DMS 273 (cell line): ENCODE data around the gene MYT1.

Source experiments
- DNase-seq: peaks from one replicate; lab custom pipeline; 2025; ENCODE audit not compliant: unreplicated experiment; lab: John Stamatoyannopoulos, UW

Gene MYT1

DNA sequence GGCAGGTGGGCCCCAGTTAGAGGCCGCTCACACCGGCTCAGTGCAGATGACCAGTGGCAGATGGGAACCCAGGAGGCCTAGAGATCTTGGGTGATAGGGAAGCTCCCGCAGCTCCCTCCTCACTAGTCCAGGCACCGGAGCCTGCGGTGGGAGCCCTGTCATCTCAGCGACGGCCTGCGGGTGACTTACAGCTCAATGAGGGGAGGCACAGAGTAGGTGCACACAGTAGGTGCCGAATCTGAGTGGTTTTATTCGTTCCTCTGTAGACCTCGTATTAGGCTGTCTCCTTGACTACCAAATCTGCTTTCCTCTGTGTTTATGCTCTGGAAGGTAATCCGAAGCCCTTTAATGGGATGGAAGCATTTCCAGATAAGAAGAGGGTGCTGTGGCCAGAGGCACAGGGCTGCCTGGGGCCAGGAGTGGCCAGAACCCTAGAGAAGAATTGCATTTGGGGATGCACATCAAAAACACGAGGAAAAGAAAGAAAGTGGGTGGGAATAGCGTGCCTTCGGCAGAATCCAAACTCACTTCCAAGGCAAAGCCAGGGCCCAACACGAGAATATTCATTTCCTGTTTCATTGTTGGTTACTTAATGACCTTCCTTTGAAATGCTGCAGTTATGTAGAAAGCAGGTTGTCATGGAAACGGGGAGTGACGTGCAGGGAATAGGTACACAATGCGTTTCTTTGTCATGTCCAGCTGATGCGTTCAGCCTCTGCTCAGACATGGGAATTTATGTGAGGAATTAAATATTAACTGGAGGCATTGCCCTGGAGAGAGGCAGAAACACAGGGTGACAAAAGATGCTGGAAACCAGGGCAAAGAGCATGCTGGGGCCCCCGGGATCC, 24.7 kb downstream of the MYT1 start:
- DNase-seq = peak; percentile 31

DNA sequence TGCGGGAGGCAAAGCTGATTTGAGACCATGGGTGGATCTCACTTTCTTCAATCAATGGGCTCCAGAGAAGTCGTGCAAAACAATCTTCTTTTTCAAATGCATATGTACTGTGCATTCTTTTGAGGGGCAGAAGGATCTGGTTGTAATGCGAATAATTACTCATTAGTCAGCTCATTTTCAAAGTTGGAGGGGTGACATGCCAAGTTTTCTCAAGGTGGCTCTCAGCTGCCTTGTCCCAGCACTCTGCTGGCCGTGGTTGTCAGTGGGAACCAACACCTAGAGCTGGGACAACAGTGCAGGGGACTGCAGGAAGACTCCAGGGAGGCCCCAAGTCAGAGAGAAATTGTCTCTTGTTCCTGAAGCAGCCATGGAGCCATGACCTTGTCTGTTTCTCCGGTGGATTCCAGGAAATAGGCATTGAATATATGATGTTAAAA, 25.3 kb downstream of the MYT1 start:
- no peak for DNase-seq

DNA sequence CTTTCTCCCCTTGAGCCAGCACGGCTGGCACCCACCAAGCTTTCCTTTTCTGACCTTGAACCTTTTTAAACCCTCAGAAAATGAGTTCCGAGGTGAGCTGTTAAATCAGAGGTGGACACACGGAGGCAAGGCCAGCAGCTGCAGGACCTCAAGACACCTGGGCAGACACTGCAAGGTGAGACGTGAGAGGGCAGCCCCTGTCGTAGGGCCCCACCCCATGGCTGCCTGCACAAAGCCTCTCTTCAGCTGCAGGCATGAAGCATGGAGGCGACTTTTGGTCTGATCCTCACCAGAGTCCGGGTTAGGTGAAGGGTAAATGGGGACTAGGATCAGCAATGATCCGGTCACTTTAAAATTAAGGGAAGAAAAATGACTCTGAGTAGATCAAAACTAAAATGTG, 25.7 kb downstream of the MYT1 start:
- no peak for DNase-seq

DNA sequence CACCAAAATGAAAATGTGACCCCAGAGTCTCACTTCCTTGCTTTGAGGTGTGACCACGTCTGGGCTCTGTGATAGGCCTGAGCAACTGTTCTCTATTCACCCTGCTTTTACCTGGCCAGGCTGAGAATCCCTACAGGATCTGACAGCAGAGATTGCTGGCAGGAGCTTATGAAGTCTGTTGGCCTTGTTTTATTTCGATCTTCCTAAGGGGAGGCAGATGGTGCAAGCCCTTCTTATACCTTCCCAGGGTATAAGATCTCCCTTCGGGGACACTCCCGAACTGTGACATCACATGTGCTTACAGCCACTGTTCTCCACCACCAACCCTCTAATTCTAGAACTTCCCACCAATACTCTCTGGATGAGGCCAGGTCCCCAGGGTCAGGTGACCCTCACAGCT, 26.8 kb downstream of the MYT1 start:
- DNase-seq = no peak

DNA sequence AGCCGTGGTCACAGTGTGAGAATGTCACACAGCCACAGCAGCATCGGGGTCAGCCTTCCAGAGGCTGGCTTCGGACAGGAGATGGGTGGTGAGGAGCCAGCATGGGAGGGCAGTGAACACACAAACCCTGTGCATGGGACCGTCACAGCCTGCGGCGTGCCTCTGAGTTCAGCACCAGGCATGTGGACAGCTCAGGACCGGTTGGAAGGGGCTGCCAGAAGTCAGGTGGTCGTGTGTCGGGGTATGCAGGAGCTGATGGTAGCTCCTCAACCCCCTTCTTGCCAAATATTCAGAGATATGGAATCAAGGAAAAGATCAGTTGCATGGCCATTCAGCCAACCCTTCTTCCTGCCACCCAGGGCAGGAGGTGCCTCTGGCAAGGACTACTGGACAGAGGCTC, 28.2 kb downstream of the MYT1 start:
- DNase-seq = no peak

DNA sequence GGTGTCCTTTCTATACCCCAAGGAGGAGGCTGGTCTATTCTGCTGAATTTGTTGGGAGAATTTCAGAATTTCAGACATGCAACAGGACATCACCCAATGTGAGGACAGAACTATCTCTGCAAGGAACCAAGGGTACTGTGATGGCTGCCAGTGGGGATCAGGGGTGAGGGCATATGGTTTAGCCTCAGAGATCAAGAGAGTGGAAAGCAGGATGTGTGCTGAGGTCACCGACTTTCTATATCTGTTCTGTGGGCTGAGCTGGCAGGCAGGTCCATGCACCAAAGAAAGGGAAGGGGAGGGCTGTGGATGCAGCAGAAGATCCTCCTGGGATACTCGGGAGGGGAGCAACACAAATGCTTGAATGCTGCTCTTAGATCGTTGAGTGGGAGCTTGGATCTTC, 28.8 kb downstream of the MYT1 start:
- no peak for DNase-seq

DNA sequence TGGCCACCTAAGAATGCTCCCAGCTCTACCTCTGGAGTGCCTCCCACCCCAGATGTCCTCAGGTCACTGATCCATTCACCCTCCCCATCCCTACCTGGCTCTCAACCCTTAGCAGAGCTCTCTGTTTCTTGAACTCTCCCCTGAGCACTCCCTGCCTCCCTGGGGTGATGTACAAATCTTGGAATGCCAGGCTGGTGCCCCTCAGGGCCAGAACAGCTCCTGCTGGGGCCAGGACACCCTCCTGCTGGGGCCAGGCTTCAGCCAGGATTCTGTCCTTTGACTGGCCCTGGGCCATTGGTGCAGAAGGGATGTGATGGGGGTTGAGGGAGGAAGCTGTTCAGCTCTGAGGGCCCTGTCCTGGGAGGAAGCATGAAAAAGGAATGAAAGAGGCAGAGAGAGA, 30.0 kb downstream of the MYT1 start:
- no peak for DNase-seq

DNA sequence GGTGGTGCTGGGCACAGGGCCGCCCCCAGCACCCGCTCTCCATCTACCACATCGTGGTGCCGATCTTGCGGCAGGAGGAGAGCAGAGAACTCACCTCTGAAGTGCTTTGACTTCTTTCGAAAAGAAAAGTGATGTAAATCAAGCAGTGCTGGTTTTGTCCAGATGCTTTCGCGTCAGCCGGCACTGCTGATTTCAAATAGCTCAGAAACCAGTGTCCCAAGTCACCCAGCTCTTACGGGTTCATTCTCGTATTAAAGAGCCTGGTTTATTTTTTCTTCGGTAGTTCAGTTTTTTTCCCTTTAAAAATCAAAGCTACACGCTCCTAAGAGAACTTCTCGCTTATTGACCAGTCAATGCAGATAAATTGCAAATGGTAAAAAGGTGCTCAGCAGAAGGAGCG, 32.1 kb downstream of the MYT1 start:
- no peak for DNase-seq

DNA sequence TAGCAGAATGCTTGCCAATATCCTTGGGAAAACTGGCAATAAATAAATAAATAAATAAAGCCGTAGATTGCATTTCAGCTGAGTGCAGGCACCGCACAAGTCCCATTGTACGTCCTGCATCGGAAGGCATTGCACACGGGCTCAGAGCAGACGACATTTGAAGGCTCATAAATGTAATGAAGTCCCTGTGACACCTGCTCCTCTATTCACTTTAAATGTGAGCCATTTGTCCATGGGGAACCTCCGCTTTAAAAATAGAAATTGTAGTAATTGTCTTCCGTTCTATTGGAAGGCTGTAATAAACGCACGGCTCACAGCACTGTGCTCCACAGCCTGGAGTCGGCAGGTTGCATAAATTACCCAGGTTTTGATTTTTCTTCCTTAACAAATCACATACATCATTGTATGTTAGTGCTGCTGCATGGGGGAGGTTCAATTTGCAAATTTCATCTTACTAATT, 32.6 kb downstream of the MYT1 start:
- no peak for DNase-seq

DNA sequence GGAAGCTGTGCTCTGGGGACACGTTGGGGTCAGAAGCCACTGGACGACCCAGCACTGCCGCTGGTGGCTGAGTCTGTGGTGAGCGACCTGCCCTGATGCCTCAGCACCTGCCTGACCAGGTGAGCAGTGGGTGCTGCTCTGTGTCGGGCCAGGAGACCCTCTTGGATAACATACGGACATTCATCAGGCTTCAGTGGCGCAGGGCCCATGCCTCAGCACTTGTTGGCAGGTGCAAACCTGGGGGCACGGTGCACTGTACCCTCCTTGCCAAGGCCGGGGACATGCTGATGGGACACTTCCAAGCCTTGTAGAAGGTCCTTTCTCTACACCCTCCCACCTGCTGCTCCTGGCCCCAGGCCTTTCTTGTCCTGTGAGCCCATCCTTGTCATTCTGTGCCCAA, 34.1 kb downstream of the MYT1 start:
- no peak for DNase-seq

DNA sequence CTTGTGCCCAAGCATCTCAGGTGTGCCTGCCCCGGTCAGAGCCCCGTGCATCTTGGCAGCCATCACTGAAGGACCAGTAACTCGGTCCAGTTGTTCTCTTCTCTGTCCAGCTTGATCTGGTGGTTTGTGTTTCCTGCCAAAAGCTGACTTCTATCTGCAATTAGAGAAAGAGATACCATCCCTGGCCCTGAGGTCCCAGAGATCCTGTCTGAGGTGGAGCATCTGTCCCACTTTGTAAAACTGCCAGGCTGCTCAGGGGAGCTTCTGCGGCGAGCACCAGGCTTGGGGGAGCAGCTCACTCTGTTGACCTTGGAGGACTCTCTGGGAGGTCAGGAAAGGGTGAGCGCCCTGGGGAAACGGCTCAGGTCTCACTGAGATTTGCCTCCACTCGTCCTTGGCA, 35.1 kb downstream of the MYT1 start:
- no peak for DNase-seq

DNA sequence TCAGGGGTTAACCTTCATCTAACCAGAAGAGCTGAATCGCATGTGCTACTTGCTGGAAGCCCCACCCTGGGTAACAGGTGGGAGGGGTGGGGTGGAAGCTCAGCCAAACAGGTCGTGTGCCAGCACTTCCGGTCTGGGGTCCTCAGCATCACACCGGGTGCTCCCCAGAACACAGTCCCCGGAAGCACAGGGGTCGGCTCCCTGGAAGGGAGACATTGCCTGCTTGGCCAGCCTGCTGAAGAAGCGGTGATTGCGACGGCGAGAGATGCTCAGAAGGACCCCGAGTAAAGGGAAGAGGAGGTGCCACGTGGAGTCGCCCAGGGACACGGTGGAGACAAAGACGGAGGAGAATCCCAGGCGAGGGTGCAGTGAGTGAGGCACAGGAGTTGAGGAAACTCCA, 36.5 kb downstream of the MYT1 start:
- DNase-seq = no peak

DNA sequence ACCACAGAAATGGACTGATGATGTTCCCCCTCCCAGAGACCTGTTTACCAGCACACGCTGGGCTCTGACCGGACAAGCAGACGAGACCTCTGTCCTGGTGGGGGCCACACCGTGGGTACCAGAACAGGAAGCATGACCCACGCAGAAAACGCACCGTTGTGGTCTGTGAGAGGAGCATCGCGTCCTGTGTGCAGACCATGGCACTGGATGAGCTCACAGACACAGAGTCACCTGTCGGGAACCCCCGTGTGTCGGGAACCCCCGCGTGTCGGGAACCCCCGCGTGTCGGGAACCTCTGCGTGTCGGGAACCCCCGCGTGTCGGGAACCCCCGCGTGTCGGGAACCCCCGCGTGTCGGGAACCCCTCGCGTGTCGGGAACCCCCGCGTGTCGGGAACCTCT, 37.4 kb downstream of the MYT1 start:
- no peak for DNase-seq

DNA sequence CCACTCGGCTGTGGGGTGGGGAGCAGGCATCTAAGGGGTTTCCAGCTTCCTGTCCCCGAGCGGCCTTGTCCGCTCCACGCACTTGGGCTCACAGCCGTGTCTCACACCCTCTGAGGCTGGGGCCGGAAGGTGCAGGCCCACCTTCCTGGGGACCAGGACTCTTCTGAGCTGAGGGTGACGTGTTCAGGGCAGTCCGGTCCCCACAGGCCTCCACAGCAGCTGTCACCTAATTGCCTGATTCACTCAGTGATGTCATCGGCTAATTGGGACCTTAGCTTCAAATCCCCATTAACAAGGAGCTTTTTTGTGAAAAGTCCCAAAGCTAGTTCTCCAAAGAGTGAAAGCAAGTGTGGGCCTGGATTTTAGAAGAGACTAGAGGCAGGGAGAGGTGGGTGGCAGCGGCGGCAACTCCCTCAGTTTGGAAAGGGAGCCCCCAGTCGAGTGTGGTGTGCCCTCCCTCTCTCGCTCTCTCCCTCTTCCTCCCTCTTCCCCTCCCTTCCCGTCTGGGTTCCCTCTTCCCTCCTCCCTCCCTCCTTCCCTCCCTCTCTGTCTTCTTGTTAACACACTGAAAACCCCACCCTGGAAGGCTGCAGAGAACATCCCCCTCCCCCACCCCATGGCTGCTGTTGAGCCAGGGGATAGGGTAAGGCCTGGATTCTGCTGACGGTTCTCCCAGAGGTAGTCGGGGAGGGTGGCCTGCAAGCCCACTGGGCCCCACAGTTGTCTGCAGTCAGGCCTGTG, 39.0 kb downstream of the MYT1 start:
- DNase-seq = peak; percentile 38

DNA sequence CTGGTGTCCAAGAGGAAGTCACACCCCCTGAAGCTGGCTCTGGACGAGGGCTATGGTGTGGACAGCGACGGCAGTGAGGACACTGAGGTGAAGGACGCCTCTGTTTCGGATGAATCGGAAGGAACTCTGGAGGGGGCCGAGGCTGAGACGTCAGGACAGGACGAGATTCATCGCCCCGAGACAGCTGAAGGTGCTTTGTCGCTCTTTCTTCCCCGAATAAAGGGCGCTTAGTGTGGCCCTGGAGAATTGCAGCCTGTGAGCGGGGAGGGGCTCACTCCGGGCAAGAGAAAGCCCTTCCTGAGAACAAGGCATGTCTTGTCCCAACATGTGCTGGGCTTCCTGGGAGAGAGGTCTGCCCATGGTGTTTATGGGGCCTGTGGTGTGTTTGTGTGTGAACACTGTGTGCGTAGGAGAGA, 41.4 kb downstream of the MYT1 start:
- DNase-seq = no peak

DNA sequence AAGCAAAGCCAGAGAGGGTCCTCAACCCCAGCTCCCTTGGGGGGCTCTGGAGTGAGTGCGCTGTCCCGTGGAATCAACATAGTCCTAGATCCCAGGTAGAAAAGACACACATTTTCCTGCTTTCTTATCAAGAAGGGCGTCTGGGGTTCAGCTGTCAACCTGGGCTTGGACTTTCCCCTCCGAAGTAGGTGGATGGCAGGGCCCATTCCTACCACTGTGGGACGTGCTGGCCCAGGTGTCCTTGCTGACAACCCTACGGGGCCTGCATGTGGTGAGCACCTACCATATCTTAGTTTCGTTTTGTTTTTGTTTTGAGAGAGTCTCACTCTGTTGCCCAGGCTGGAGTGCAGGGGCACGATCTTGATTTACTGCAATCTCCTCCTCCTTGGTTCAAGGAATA, 42.4 kb downstream of the MYT1 start:
- DNase-seq = no peak

DNA sequence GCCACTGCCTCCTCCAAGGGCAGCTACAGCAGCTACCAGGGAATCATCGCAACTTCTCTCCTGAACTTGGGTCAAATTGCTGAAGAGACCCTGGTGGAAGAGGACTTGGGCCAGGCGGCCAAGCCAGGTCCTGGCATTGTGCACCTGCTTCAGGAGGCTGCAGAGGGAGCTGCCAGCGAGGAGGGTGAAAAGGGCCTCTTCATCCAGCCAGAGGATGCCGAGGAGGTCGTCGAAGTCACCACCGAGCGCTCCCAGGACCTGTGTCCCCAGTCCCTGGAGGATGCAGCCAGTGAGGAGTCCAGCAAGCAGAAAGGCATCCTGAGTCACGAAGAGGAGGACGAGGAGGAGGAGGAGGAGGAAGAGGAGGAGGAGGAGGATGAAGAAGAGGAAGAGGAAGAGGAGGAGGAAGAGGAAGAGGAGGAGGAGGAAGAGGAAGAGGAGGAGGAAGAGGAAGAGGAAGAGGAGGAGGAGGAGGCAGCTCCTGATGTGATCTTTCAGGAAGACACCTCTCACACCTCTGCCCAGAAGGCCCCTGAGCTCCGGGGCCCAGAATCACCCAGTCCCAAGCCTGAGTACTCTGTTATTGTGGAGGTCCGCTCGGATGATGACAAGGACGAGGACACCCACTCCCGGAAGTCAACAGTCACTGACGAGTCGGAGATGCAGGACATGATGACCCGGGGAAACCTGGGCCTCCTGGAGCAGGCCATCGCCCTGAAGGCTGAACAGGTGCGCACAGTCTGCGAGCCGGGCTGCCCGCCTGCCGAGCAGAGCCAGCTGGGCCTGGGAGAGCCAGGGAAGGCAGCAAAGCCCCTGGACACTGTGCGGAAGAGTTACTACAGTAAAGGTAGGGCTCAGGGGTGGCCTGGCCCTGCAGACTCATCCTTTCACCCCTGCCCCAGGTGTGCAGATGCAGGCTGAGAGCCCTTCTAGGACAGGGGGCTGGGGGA, 43.7 kb downstream of the MYT1 start:
- no peak for DNase-seq

DNA sequence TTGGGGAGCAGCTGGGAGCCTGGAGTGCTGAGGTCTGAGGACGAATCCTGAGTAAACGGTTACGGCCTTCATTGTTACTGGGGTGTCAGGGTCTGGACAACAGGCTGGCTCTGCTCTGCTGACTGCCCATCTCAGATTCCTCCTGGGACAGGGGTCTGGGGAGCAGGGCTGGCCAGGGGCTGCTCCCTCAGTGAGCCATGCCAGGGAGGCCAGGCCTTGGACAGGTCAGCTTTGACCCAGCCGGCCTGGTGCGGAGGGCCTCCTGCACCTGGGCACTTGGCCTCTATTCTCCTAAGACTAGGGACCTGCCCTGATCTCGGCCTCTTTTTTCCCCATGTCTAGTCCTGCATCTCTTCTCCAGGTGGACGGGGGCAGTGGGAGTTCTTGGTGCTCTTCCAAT, 44.9 kb downstream of the MYT1 start:
- DNase-seq = no peak

DNA sequence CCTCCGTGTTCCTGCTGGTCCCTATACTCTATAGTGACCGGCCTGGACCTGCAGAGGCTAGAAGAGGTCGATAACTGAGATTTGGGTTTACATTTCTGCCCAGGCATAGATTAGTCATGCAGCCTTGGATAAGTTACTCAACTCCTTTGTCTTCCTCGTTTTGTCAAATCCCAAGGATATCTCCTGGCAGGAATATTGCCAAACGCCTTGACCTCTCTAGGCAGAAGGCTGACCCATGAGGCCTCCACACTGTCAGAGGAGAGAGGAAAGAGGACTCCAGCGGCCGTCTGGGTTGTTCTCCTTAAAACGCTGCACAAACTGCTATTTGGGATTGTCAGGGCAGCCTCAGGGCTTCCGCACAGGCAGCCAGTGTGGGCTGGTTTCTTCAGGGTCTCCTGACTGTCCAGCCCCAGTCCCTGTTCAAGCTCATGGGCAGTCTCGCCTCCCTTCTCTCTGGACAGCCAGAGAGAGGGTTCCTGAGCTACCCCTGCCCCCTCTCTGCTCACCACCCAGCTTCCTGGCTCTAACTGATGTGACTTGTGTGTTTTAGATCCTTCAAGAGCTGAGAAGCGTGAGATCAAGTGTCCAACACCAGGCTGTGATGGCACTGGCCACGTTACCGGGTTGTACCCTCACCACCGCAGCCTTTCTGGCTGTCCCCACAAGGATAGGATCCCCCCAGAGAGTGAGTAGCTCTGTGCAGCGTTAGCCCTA, 46.6 kb downstream of the MYT1 start:
- no peak for DNase-seq

DNA sequence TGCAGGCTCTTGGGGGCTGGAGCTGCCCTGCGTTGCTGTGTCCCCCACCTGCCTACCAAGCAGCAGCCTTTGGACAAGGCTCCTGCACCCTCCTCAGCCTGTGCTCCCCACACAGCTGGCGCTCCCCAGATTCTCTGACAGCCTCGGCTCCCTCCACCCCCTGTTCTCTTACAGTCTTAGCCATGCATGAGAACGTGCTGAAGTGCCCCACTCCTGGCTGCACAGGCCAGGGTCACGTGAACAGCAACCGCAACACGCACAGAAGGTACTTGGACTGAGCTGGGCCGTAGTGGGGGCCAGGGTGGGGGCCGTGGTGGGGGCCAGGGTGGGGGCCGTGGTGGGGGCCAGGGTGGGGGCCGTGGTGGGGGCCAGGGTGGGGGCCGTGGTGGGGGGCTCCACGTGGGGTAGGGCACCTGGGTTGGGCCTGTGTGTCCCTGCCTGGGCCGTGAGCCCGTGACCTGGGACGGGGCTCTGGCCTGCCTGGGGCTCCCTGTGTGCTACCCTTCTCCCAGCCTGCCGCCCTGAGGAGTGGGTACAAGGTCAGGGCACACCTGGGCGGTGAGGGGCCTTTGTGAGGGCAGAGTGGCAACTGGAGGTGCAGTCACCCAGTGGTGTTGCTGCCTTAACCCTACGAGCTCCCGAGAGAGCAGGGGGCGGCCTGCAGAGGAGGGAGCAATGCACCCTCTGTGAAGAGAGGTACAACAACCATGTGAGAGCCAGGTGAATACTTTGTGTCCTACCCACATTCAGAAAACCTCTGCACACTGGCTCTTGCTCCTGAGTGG, 47.8 kb downstream of the MYT1 start:
- DNase-seq = no peak
